ENCODE measurements around the gene PFKFB3. TPM values are rescaled to one million over a fixed set of nuclear protein-coding genes. Genes with fewer than 3 reads are reported as not detected.
"Not testable (repeated sequence)": the region's sequence is repeated elsewhere in the genome, so short reads cannot be mapped to it uniquely, and the experiment has no call there.

The PFKFB3 gene
- total RNA-seq, 1 donor from 2014 or later = 54.9 TPM

DNA sequence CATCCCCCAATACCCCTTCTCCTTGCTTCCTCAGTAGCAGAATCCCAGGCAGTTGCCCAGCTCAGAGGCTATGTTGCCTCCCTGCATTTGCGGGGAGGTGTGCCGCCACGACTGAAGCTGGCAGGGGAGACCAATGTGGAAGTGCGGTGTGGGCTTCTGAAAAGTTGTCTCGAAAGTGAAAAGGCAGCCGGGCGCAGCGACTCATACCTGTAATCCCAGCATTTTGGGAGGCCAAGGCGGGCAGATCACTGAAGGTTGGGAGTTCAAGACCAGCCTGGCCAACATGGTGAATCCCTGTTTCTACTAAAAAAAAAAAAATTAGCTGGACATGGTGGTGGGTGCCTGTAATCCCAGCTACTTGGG lies 15.9 kb upstream of the PFKFB3 start:
- no peak for TF ChIP-seq CTCF (conservative IDR thresholded peaks at IDR 0.05; ENCODE audit: low read depth, low read length)
- no peak overlapping the region for H3K4me3 ChIP-seq (ENCODE audit: low read depth, low read length)
- no peak for DNase-seq (ENCODE audit: low read depth)

- H3K4me3 ChIP-seq (ENCODE audit: low read depth, low read length) = no peak overlapping the region
- no peak for TF ChIP-seq CTCF (conservative IDR thresholded peaks at IDR 0.05; ENCODE audit: low read depth, low read length)
- DNase-seq (ENCODE audit: low read depth) = no peak
Observed at GRCh38 chr10:6187278-6187677, 15.5 kb upstream of the PFKFB3 start.

DNA sequence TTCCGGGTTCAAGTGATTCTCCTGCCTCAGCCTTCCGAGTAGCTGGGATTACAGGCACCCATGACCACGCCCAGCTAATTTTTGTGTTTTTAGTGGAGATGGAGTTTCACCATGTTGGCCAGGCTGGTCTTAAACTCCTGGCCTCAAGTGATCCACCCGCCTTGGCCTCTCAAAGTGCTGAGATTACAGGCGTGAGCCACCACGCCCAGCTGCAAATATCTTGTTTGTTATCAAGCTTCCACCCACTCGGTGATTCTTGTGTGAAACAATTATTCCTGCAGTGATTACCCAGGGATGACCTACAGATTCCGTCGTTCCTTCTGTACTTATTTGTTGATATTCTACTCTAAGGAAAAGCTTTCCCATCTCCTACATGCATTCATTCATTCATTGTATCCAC lies 12.7 kb upstream of the PFKFB3 start:
- not testable (repeated sequence) for H3K4me3 ChIP-seq (ENCODE audit: low read depth, low read length); DNase-seq (ENCODE audit: low read depth)

DNA sequence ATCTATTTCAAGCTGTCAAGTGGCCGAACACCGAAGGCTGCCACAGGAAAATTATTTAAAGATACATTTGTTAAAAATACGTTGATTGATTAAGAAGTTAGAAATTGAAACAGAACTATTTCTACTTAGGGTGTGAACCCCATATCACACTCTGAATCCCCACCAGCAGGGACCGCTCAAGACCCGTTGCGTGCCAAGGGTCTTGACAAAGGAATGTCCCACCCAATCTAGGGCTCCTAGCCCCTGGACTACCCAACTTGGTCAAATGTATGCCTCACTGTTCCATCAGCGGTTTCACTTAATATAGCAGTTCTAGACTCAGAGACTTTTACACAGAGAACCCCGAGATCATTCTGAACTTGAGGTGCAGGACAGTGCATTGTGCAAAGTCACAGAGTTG lies 11.6 kb upstream of the PFKFB3 start:
- H3K4me3 ChIP-seq (ENCODE audit: low read depth, low read length) = no peak overlapping the region
- no peak for DNase-seq (ENCODE audit: low read depth)
- TF ChIP-seq CTCF (conservative IDR thresholded peaks at IDR 0.05; ENCODE audit: low read depth, low read length) = no peak

DNA sequence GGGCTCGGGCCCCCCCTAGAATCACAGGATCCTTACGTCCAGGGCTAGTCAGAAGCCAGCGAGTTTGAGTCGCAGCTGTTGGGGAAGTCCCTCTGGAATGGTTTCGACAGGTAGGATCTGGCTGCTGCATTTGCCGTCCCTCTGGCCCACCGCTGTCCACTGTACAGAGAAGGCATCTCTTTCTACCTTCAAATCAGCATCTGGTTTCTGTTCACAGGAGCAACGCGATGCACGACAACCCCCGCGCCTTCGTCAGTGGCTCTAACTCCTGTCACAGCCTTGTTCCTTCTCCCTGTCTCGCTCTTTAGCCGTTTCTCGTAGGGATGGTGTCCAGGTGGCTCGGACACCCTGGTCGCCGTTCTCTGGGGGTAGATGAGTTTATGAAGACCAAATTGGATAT lies 11.2 kb upstream of the PFKFB3 start:
- no peak for TF ChIP-seq CTCF (conservative IDR thresholded peaks at IDR 0.05; ENCODE audit: low read depth, low read length)
- H3K4me3 ChIP-seq (ENCODE audit: low read depth, low read length) = no peak overlapping the region

GRCh38 chr10:6193342-6193741 lies 9.4 kb upstream of the PFKFB3 start:
- not testable (repeated sequence) for DNase-seq (ENCODE audit: low read depth)

More for the DNA sequence above, 11.2 kb upstream of the PFKFB3 start:
- no peak for DNase-seq (ENCODE audit: low read depth)

DNA sequence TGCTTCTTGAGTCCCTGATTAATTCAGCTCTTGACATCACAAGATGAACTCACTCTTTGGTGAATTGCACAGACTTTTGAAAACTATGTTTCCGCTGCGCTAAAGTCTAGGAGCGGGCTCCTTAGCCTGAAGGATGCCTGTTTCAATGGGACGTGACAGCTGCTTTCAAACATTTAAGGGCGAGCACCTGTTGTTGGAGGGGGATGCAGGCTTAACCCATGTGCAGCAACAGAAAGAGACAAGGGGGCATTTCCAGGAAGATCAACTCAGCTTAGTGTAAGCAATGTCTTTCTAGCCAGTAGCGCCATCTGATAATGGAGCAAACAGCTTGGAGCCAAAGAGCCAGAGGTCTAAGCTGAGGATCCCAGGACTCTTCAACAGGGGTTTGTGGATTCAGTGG lies 8.4 kb upstream of the PFKFB3 start:
- no peak overlapping the region for H3K4me3 ChIP-seq (ENCODE audit: low read depth, low read length)
- DNase-seq (ENCODE audit: low read depth) = no peak
- TF ChIP-seq CTCF (conservative IDR thresholded peaks at IDR 0.05; ENCODE audit: low read depth, low read length) = no peak

More at GRCh38 chr10:6193342-6193741, 9.4 kb upstream of the PFKFB3 start:
- H3K4me3 ChIP-seq (ENCODE audit: low read depth, low read length) = not testable (repeated sequence)

DNA sequence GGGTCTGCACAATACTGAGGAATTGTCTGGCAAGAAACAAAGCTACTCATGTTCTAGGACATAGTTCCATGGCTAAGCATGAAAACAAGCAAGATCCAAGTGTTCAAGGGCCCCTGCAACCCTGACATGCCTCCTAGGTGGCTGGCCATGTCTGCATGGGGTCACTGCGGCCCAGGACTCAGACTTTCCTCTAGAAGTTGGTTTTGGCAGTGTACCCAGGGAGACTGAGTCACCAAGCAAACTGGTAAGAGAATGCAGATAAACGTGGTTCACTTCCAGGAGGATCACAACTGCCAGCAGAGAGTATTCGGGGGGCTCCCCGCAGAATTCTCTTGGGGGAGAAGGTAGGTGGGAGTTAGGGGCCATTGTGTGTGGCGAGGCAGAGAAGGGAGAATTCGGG lies 7.4 kb upstream of the PFKFB3 start:
- DNase-seq (ENCODE audit: low read depth) = no peak
- no peak overlapping the region for H3K4me3 ChIP-seq (ENCODE audit: low read depth, low read length)
- no peak for TF ChIP-seq CTCF (conservative IDR thresholded peaks at IDR 0.05; ENCODE audit: low read depth, low read length)
